GM12878 (cell line): ENCODE data around the gene KIZ.

Experiments used
- CTCF ChIP-seq, 3 experiments: IDR thresholded peaks in 2 of 3; conservative IDR thresholded peaks in 1 of 3; 2 replicates each; pipeline ENCODE4 v1.5.1; 2011; ENCODE audit warnings: low read depth in 3 of 3, low read length in 3 of 3, mild to moderate bottlenecking in 3 of 3, control low read depth in 2 of 3, moderate library complexity in 2 of 3, inconsistent platforms in 1 of 3, mixed read lengths in 1 of 3; ENCODE audit not compliant: control insufficient read depth in 2 of 3, insufficient read depth in 1 of 3; ENCODE audit errors: extremely low read depth in 1 of 3
- NFYB ChIP-seq: IDR thresholded peaks from 2 replicates; pipeline ENCODE4 v1.6.1; 2011; ENCODE audit warnings: low read depth, mild to moderate bottlenecking, low read length, improper control_type of control experiment, moderate library complexity; ENCODE audit not compliant: insufficient read depth

DNA sequence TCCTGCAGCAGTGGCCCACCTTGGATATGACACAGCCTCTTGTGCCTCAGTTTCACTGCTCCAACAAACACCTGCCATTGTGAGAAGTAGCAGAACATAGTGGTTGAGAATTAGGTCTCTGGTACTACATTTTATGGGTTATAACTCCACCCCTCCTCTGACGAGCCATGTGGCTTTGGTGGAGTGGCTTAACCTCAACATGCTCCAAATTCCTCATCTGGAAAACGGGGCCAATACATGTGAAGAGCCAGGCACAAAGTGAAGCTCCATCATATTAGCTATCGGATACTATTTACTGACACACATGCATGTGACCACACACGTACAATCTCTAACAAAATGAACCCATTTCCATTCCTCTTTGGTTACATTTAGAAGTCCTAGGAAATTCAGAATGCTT lies 8.4 kb upstream of the KIZ start:
- TF ChIP-seq NFYB: no peak
- TF ChIP-seq CTCF (IDR thresholded peaks at IDR 0.05 in 2 of 3, conservative IDR thresholded peaks at IDR 0.05 in 1 of 3; ENCODE audit: control insufficient read depth in 2 of 3, extremely low read depth in 1 of 3, insufficient read depth in 1 of 3, low read depth in 3 of 3, low read length in 3 of 3): no peak
